Body of pancreas (tissue), 4 donors: Measurements from ENCODE around the gene NUP98. TPM values are rescaled to one million over a fixed set of nuclear protein-coding genes. Genes with fewer than 3 reads are reported as not detected.

Source experiments
- ATAC-seq: fragments of 150-250 bp; one replicate; pipeline ENCODE4 v1.9.1; 2016
- DNase-seq, 4 donors: peaks; one replicate each; pipeline ENCODE4 v3.0.0-alpha.2; 2019
- H3K27ac ChIP-seq, 4 donors: fragments of 200-600 bp; sonication (generic); 1 replicate in 3 of 4; 2 replicates in 1 of 4; pipeline versions ENCODE4 v1.5.1 to v1.6.1; 2016 to 2019; ENCODE audit warnings: mild to moderate bottlenecking in 1 of 4, mixed read lengths in 1 of 4, moderate library complexity in 1 of 4
- H3K27me3 ChIP-seq, 2 donors: fragments of 200-600 bp; sonication (generic); one replicate each; pipeline ENCODE4 v1.6.0; 2016; ENCODE audit warnings: mild to moderate bottlenecking in 1 of 2
- H3K36me3 ChIP-seq, 2 donors: fragments of 200-600 bp; sonication (generic); replicated peaks in 1 of 2; 2 replicates each; pipeline ENCODE4 v1.5.1; 2016; ENCODE audit warnings: low read depth in 2 of 2; ENCODE audit not compliant: insufficient read depth in 1 of 2
- H3K4me1 ChIP-seq: fragments of 200-600 bp; sonication (generic); one replicate; pipeline ENCODE4 v1.6.0; 2016
- H3K4me3 ChIP-seq, 2 donors: fragments of 200-600 bp; sonication (generic); 1 replicate in 1 of 2; 2 replicates in 1 of 2; pipeline ENCODE4 v1.5.1; 2016 to 2019
- H3K9me3 ChIP-seq, 3 donors: fragments of 200-600 bp; sonication (generic); 1 replicate in 2 of 3; 2 replicates in 1 of 3; pipeline ENCODE4 v1.5.1; 2016
- POLR2A ChIP-seq, 3 donors: fragments of 450-650 bp; IDR thresholded peaks; one replicate each; pipeline ENCODE4 v1.6.1; 2016; ENCODE audit warnings: antibody characterized with exemption in 3 of 3, mild to moderate bottlenecking in 2 of 3
- WGBS, 2 donors: methylation state at CpG; one replicate each; pipeline ENCODE4 v1.1.5; 2017; 5-methylcytosine and 5-hydroxymethylcytosine counted together
- intact Hi-C: fragments of 100-400 bp; cut with DNase I; formaldehyde crosslinking; loops from one replicate; pipeline ENCODE4 v1.15.1; 2023
- total RNA-seq, 2 donors: library from RNA; depleted of rRNA; stranded (reverse); fragments of >200 nt; gene quantifications; one replicate each; pipeline ENCODE4 v1.1.0, GENCODE V29; 2016
- TF ChIP-seq, protein P1 (sequence below), 7 experiments: fragments of 450-650 bp in 4 of 7; fragments of 200-600 bp in 3 of 7; sonication (generic) in 3 of 7; IDR thresholded peaks; one replicate each; pipeline ENCODE4 v1.5.1; 2016 to 2019; ENCODE audit warnings: antibody characterized with exemption in 7 of 7

The NUP98 gene
- total RNA-seq, 2 donors from 2014 or later, result 37.9 to 62.0 TPM

DNA sequence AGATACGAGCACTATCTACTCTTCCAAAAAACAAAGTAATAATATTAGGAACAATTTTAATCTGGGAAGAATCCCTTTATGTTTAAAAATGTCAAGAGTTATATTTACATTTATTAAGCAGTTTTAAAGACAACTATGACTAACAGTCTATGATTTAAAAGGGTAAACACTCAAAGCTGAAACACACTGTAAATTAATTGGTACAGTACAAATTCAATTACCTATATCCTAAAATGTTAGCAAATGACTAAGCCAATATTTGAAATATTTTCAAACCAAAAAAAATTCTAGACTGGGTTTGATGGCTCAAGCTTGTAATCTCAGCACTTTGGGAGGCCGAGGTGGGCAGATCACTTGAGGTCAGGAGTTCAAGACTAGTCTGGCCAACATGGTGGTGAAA is 90.2 kb downstream of the NUP98 start:
- intact Hi-C loops, result no loop called here
- DNase-seq, result no peak
- TF ChIP-seq POLR2A (IDR thresholded peaks at IDR 0.05), result no peak
- TF ChIP-seq, protein P1, sequence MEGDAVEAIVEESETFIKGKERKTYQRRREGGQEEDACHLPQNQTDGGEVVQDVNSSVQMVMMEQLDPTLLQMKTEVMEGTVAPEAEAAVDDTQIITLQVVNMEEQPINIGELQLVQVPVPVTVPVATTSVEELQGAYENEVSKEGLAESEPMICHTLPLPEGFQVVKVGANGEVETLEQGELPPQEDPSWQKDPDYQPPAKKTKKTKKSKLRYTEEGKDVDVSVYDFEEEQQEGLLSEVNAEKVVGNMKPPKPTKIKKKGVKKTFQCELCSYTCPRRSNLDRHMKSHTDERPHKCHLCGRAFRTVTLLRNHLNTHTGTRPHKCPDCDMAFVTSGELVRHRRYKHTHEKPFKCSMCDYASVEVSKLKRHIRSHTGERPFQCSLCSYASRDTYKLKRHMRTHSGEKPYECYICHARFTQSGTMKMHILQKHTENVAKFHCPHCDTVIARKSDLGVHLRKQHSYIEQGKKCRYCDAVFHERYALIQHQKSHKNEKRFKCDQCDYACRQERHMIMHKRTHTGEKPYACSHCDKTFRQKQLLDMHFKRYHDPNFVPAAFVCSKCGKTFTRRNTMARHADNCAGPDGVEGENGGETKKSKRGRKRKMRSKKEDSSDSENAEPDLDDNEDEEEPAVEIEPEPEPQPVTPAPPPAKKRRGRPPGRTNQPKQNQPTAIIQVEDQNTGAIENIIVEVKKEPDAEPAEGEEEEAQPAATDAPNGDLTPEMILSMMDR (IDR thresholded peaks at IDR 0.05), result no peak
- Histone ChIP-seq H3K36me3 (peaks cover 0 to 10% of the 10 kb centered on the region in 2 donors), H3K4me3 (no peak overlapping the region), H3K9me3 (no peaks in the 10 kb centered on the region), H3K27me3 (no peaks in the 10 kb centered on the region), H3K4me1 (peaks cover 11% of the 10 kb centered on the region), H3K27ac (no peak overlapping the region)
- no peak for ATAC-seq
- 90 to 93% methylated on average over 2 of the region's 2 CpGs for WGBS, 2 donors

DNA sequence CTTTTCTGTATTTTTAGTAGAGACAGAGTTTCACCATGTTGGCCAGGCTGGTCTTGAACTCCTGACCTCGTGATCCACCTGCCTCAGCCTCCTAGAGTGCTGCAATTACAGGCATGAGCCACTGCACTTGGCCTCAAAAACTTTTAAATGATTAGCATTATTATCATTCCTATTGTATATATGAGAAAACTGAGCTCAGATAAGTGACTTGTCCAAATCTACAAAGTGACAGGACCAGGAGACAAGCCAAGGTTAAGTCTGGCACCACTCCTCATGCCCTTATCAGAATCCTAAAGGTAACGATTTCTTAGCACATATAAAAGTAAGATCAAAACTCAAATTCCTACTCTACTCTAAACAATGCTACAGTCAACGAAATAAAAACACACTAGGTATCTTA is 94.0 kb downstream of the NUP98 start:
- ATAC-seq (peak; percentile 70), DNase-seq (peak in 3 of 4 donors; percentile 26 to 54 (median 47))
- WGBS, 2 donors, result 31 to 40% methylated on average over 3 of the region's 3 CpGs
- Histone ChIP-seq H3K27me3 (no peaks in the 10 kb centered on the region), H3K27ac (peak overlapping the region in 1 of 4 donors; percentile 40), H3K9me3 (no peaks in the 10 kb centered on the region), H3K36me3 (peaks cover 0 to 15% of the 10 kb centered on the region in 2 donors), H3K4me3 (no peak overlapping the region), H3K4me1 (peaks cover 20% of the 10 kb centered on the region)
- no peak for TF ChIP-seq POLR2A (IDR thresholded peaks at IDR 0.05)
- TF ChIP-seq, protein P1 (IDR thresholded peaks at IDR 0.05), result peak in 2 of 7 experiments; percentile 9 to 14
- intact Hi-C loops, result no loop called here

DNA sequence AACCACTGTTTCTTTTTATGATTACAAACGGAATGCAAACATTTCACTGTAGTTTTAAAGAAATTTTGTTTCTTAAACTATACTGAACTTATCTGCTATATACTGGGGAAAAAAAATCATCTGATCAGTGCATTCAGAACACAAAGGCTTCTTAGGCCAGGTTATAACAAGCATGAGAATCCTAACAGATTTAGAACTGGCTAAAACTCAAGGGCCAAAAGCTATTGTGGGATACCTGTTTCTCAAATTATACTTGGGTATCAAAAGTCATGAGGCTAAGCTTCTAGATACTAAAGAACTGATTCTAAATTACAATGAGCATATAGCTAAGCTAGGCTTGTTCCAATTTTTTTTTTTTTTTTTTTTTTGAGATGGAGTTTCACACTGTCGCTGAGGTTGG is 96.4 kb downstream of the NUP98 start:
- H3K27me3 ChIP-seq, result no peaks in the 10 kb centered on the region
- DNase-seq (no peak), ATAC-seq (no peak)
- H3K9me3 ChIP-seq, result no peaks in the 10 kb centered on the region
- 45 to 56% methylated on average over 2 of the region's 2 CpGs for WGBS, 2 donors
- intact Hi-C loops, result no loop called here
- TF ChIP-seq, protein P1 (IDR thresholded peaks at IDR 0.05), result no peak
- TF ChIP-seq POLR2A (IDR thresholded peaks at IDR 0.05), result no peak
- H3K4me1 ChIP-seq, result peaks cover 20% of the 10 kb centered on the region
- H3K4me3 ChIP-seq, result no peak overlapping the region
- H3K36me3 ChIP-seq, result peaks cover 5 to 26% of the 10 kb centered on the region in 2 donors
- peak overlapping the region in 1 of 4 donors; percentile 2 for H3K27ac ChIP-seq

DNA sequence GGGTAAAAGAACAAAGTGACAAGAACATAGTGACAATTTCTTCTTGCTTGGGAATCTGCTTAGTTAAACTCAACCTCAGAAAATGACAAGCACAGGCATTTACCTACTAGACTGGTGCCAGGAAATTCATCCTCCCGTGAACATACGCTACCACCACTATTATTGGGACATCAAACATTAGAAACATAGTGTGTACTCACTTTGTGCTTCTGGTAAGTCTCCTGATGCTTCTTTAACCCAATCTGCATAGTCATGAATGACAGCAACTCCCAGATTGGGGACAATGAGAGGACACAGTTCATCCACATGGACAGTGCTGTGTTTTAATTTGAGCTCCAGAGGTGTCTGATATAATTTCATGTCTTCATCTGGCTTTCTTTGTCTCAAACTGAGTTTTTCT is 96.9 kb downstream of the NUP98 start:
- Histone ChIP-seq H3K4me3 (no peak overlapping the region), H3K4me1 (peaks cover 20% of the 10 kb centered on the region), H3K27me3 (no peaks in the 10 kb centered on the region), H3K36me3 (peaks cover 5 to 26% of the 10 kb centered on the region in 2 donors), H3K27ac (peak overlapping the region in 1 of 4 donors; percentile 2), H3K9me3 (no peaks in the 10 kb centered on the region)
- intact Hi-C loops, result no loop called here
- TF ChIP-seq, protein P1 (IDR thresholded peaks at IDR 0.05), result no peak
- TF ChIP-seq POLR2A (IDR thresholded peaks at IDR 0.05), result no peak
- DNase-seq (no peak), ATAC-seq (no peak)
- WGBS, 2 donors, result 57 to 70% methylated on average over 2 of the region's 2 CpGs

DNA sequence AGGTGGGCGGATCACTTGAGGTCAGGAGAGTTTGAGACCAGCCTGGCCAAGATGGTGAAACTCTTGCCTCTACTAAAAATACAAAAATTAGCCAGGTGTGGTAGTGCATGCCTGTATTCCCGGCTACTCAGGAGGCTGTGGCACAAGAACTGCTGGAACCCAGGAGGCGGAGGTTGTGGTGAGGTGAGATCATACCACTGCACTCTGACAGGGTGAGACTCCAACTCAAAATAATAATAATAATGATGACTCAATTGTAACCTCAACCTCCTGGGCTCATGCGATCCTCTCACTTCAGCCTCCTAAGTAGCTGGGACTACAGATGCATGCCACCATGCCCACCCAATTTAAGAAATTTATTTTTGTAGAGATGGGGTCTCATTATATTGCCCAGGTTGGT is 110.6 kb downstream of the NUP98 start:
- Histone ChIP-seq H3K36me3 (peaks cover 0 to 36% of the 10 kb centered on the region in 2 donors), H3K27ac (no peak overlapping the region), H3K9me3 (no peaks in the 10 kb centered on the region), H3K4me3 (no peak overlapping the region), H3K4me1 (no peaks in the 10 kb centered on the region), H3K27me3 (no peaks in the 10 kb centered on the region)
- intact Hi-C loops, result no loop called here
- ATAC-seq, result no peak
- TF ChIP-seq POLR2A (IDR thresholded peaks at IDR 0.05), result no peak
- TF ChIP-seq, protein P1 (IDR thresholded peaks at IDR 0.05), result no peak
- WGBS, 2 donors, result 69 to 96% methylated on average over 4 of the region's 4 CpGs
- no peak for DNase-seq
